Activated T-helper 2 cell treated with anti-CD3 and anti-CD28 coated beads, Interferon-gamma antibody, Interleukin-2, Interleukin-4, amounts not matched to agents 10 μg/mL and 5 μg/mL and 100 μg/mL, durations not matched to agents 14 hours and 24 hours and 36 hours (primary cell): ENCODE measurements around the gene KRTAP9-1. TPM values are rescaled to one million over a fixed set of nuclear protein-coding genes. Genes with fewer than 3 reads are reported as not detected.

Source experiments
- DNase-seq: peaks from one replicate; pipeline ENCODE4 v3.0.0; 2021; ENCODE audit warnings: low spot score
- H3K27ac Mint-ChIP-seq: one replicate; pipeline ENCODE4 v1.8.0; 2021; ENCODE audit warnings: mixed read lengths
- H3K27me3 Mint-ChIP-seq: one replicate; pipeline ENCODE4 v1.8.0; 2021; ENCODE audit warnings: low read depth, mixed read lengths
- H3K36me3 Mint-ChIP-seq: one replicate; pipeline ENCODE4 v1.8.0; 2021; ENCODE audit warnings: low read depth, mixed read lengths
- H3K4me1 Mint-ChIP-seq: one replicate; pipeline ENCODE4 v1.8.0; 2021; ENCODE audit warnings: low read depth, mixed read lengths
- H3K4me3 Mint-ChIP-seq: one replicate; pipeline ENCODE4 v1.8.0; 2021; ENCODE audit warnings: low read depth, mild to moderate bottlenecking, moderate library complexity, mixed read lengths
- H3K9me3 Mint-ChIP-seq: one replicate; pipeline ENCODE4 v1.8.0; 2021; ENCODE audit warnings: mixed read lengths
- intact Hi-C: fragments of 100-400 bp; cut with micrococcal nuclease; formaldehyde crosslinking; loops from one replicate; pipeline ENCODE4 v1.15.1; 2023
- total RNA-seq: library from RNA; stranded (reverse); gene quantifications from 2 replicates; pipeline ENCODE4 v1.2.3, GENCODE V29; 2022

KRTAP9-1 gene
- total RNA-seq, 1 donor from 2014 or later: not detected

DNA sequence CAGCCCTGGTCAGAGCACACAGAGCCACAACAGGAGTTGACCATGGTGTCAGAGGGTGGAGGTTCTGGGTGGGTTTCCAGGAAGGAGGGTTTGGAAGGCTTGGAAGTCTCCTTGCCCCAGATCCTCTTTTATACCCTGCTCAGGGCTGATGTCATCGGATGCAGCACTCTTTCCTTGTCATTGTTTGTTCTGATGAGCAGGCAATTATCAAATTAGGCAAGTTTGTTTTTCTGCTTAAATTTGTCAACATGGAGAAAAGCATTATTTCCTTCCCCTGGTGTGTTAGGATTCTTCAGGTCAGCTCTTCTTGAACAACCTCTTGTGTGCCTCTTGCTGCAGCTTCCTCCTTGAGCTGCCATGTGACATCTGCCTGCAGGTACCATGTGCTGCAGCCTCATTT is 29.0 kb upstream of the KRTAP9-1 start, which contains the start of gene KRTAP4-4:
TSS of gene KRTAP4-4 (minus strand) at position 101 of the 400 bp plus-strand sequence. CDS start at position 44, 57 bp downstream.
- no peak for DNase-seq
- Mint-ChIP-seq H3K36me3 (no peaks in the 10 kb centered on the region), H3K4me3 (no peak within 1 kb of the TSS), H3K9me3 (no peaks in the 10 kb centered on the region), H3K27me3 (peaks cover 13% of the 10 kb centered on the region), H3K27ac (no peak within 1 kb of the TSS), H3K4me1 (no peaks in the 10 kb centered on the region)
- intact Hi-C loops: no loop called here

DNA sequence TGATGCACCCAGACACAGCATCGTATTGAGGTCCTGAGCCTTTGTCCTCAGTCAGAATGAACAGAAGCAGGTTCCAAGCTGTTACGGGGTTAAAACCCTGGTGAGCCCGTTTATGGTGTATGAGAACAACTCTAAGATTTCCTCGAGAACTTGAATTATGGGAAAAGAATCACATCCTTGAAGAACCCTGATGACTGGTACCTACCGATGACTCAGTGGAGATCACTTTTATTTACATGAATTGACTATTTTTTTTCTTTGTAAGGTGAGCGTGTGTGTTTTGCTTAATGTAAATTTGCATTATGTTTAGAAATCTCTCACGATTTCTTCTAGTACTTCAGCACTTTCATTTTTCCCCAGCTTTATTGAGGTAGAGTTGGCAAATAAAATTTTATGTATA is 25.9 kb upstream of the KRTAP9-1 start:
- no peaks in the 10 kb centered on the region for H3K9me3 Mint-ChIP-seq
- intact Hi-C loops: no loop called here
- H3K27me3 Mint-ChIP-seq: peaks cover 8% of the 10 kb centered on the region
- no peaks in the 10 kb centered on the region for H3K36me3 Mint-ChIP-seq
- H3K4me1 Mint-ChIP-seq: no peaks in the 10 kb centered on the region
- DNase-seq: no peak
- no peak overlapping the region for H3K4me3 Mint-ChIP-seq
- no peak overlapping the region for H3K27ac Mint-ChIP-seq

DNA sequence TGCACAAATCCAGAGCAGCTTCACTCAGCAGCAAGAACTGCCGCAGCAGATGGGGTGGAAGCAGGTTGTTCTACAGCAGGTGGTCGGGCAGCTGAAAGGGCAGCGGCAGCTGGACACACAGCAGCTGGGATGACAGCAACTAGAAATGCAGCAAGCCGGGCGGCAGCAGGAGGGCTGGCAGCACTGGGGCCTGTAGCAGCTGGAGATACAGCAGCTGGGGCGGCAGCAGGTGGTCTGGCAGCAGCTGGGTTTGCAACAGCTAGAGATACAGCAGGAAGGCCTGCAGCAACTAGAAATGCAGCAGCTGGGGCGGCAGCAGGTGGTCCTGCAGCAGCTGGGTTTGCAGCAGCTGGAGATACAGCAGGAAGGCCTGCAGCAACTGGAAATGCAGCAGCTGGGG is 22.1 kb upstream of the KRTAP9-1 start:
- Mint-ChIP-seq H3K36me3 (no peaks in the 10 kb centered on the region), H3K4me1 (no peaks in the 10 kb centered on the region), H3K27ac (no peak overlapping the region), H3K4me3 (no peak overlapping the region), H3K9me3 (no peaks in the 10 kb centered on the region), H3K27me3 (peaks cover 12% of the 10 kb centered on the region)
- intact Hi-C loops: no loop called here
- DNase-seq: no peak

DNA sequence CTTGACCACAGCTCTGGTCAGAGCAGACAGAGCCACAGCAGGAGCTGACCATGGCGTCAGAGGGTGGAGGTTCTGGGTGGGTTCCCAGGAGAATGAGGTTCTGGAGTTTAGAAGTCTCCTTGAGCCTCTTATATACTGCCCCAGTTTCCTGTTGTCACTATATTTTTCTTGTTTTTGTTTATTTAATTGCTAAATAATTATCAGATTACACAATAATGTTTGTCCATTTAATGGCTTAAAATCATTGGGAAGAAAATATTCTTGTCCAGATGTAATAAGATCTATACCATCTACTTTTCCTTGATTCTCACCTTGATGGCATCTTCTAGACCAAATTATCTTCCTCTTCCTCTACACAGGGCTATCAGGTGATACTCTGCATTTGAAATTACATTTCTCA is 21.6 kb upstream of the KRTAP9-1 start, which contains the start of gene KRTAP4-3:
TSS of gene KRTAP4-3 (minus strand) at position 101 of the 400 bp plus-strand sequence. CDS start at position 52, 49 bp downstream.
- no peak for DNase-seq
- H3K27me3 Mint-ChIP-seq: peaks cover 10% of the 10 kb centered on the region
- no peaks in the 10 kb centered on the region for H3K36me3 Mint-ChIP-seq
- no peaks in the 10 kb centered on the region for H3K9me3 Mint-ChIP-seq
- no peak within 1 kb of the TSS for H3K4me3 Mint-ChIP-seq
- H3K4me1 Mint-ChIP-seq: no peaks in the 10 kb centered on the region
- H3K27ac Mint-ChIP-seq: no peak within 1 kb of the TSS
- intact Hi-C loops: no loop called here

DNA sequence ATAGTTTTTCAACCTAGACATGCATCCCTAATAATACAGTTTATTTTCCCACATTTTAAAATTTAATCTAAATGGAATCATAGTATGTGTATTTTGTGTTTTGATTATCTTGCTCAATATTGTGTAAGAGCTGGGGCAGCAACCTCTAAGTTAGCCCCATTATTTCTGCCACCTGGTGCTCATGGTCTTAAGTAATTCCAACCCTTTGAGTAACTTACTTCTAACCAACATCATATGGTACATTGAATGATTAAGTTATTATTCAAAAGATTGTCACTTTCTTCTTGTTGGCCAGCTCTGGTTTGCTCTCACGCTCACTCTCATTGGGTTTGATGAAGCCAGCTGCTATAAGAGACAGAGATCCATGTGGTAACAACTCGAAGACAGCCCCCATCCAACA is 17.8 kb upstream of the KRTAP9-1 start:
- DNase-seq: no peak
- H3K9me3 Mint-ChIP-seq: no peaks in the 10 kb centered on the region
- no peaks in the 10 kb centered on the region for H3K36me3 Mint-ChIP-seq
- H3K27ac Mint-ChIP-seq: no peak overlapping the region
- no peaks in the 10 kb centered on the region for H3K4me1 Mint-ChIP-seq
- H3K4me3 Mint-ChIP-seq: no peak overlapping the region
- H3K27me3 Mint-ChIP-seq: peaks cover 10% of the 10 kb centered on the region
- intact Hi-C loops: no loop called here

DNA sequence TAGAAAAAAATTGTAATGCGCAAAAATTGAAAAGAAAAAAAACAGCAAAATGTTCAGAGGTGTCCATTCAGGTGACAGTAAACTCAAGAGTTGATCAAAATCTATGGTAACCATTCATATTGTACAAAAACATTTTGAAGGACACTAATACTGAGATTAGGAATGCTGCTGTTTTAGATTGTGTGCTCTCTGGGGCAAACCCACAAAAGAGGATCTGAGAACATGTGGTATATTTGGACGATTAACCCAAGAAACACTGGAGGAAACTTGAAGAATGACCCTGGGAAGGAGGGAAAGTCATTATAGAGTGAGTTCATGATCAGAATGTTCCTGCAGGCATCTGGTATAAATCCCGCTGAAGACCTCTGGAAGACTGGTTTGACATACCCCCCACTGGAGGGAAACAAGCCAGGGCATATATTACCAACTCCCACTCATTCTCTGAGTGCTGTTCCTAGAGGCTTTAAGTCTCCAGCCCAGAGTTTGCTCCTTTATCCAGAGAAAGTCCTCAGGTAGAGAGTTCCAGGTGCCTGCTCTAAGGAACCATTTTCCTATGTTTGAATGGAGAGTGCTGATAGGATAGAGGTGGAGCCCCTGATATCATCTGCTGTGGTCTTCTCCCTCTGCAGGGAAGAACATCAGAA is 12.8 kb upstream of the KRTAP9-1 start:
- DNase-seq: no peak
- intact Hi-C loops: no loop called here
- no peaks in the 10 kb centered on the region for H3K9me3 Mint-ChIP-seq
- no peaks in the 10 kb centered on the region for H3K4me1 Mint-ChIP-seq
- peaks cover 5% of the 10 kb centered on the region for H3K27me3 Mint-ChIP-seq
- no peak overlapping the region for H3K27ac Mint-ChIP-seq
- H3K4me3 Mint-ChIP-seq: no peak overlapping the region
- H3K36me3 Mint-ChIP-seq: no peaks in the 10 kb centered on the region

DNA sequence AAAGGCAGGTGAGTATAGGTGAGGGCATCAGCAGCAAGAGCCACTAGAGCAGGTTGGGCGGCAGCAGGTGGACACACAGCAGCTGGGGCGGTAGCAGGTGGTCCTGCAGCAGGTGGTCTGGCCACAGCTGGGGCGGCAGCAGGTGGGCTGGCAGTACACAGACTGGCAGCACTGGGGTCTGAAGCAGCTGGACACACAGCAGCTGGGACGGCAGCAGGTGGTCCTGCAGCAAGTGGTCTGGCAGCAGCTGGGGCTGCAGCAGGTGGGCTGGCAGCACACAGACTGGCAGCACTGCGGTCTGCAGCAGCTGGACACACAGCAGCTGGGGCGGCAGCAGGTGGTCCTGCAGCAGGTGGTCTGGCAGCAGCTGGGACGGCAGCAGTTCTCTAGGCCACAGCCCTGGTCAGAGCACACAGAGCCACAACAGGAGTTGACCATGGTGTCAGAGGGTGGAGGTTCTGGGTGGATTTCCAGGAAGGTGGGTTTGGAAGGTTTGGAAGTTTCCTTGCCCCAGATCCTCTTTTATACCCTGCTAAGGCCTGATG is 11.9 kb upstream of the KRTAP9-1 start, which contains the start of gene KRTAP4-2:
TSS of gene KRTAP4-2 (minus strand) at position 495 of the 545 bp plus-strand sequence. CDS start at position 438, 57 bp downstream.
- Mint-ChIP-seq H3K4me3 (no peak within 1 kb of the TSS), H3K27me3 (peaks cover 3% of the 10 kb centered on the region), H3K36me3 (no peaks in the 10 kb centered on the region), H3K9me3 (no peaks in the 10 kb centered on the region), H3K4me1 (no peaks in the 10 kb centered on the region), H3K27ac (no peak within 1 kb of the TSS)
- no peak for DNase-seq
- intact Hi-C loops: no loop called here

DNA sequence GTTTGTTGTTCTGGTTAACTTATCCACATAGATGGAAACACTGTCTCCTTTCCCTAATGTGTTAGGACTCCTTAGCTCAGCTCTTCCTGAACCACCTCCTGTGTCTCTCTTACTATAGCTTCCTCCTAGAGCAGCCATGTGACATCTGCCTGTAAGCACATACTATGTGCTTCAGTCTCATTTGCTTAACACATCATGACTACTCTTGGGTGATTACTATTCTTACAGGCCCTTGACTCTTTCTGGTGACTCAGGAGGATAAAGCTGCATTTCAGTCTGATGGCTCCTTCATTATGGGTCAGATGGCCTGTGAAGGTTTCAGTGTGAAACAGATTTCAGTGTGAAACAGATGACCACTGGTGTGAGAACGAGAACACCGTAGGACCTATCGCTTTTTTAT is 11.3 kb upstream of the KRTAP9-1 start:
- Mint-ChIP-seq H3K27ac (no peak overlapping the region), H3K4me3 (no peak overlapping the region), H3K4me1 (no peaks in the 10 kb centered on the region), H3K36me3 (no peaks in the 10 kb centered on the region), H3K9me3 (no peaks in the 10 kb centered on the region), H3K27me3 (peaks cover 3% of the 10 kb centered on the region)
- intact Hi-C loops: no loop called here
- DNase-seq: no peak

DNA sequence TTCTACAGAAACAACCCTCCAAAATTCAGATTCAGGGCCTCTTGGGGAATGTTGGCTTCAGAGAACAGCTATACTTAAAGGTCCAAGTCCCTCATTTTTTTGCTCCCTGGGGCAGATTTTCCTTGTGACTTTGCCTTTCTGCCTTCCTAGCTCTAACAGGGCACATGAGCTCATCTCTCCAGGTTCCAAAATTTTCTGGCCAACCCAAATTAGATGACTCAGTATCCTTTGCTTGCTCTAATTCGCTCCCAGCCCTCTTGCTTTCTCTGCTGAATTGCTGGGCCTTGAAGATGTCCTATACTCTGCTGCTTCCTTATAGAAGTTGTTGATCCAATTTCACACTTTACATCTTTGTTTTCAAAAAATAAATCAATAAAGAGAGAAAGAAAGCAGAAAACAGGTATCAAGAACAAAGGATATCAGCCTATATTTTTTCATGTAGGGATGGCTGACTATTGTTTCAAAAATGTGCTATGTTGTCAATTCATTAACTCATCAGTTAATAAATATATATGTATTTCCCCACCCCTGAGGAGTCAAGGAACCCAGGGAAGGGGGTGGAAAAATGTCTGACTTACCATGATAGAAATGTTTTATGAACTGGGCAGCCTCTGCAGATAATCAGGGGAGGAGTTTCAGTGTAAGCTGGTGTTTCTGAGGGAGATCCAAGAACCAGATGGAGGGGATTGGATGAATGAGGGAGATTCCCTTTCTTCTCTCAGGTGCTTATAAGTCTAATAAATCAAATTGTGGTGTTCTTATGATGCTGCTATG is 10.7 kb upstream of the KRTAP9-1 start:
- no peaks in the 10 kb centered on the region for H3K9me3 Mint-ChIP-seq
- no peak overlapping the region for H3K4me3 Mint-ChIP-seq
- H3K27me3 Mint-ChIP-seq: peaks cover 6% of the 10 kb centered on the region
- intact Hi-C loops: no loop called here
- H3K27ac Mint-ChIP-seq: no peak overlapping the region
- DNase-seq: no peak
- H3K4me1 Mint-ChIP-seq: no peaks in the 10 kb centered on the region
- no peaks in the 10 kb centered on the region for H3K36me3 Mint-ChIP-seq

DNA sequence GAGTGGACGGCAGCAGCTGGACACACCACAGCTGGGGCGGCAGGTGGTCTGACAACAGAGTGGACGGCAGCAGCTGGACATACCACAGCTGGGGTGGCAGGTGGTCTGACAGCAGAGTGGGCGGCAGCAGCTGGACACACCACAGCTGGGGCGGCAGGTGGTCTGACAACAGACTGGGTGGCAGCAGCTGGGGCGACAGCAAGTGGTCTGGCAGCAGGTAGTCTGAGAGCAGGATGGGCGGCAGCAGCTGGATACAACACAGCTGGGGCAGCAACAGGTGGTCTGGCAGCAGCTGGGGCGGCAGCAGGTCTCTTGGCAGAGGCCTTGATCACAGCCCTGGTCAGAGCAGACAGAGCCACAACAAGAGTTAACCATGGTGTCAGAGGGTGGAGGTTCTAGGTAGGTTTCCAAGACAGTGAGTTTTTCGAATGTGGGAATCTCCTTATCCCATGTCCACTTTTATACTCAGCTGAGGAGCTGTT is 5.2 kb upstream of the KRTAP9-1 start, which contains the start of gene KRTAP4-1:
TSS of gene KRTAP4-1 (minus strand) at position 432 of the 482 bp plus-strand sequence. CDS start at position 375, 57 bp downstream.
- Mint-ChIP-seq H3K36me3 (no peaks in the 10 kb centered on the region), H3K4me1 (no peaks in the 10 kb centered on the region), H3K27me3 (peaks cover 6% of the 10 kb centered on the region), H3K4me3 (no peak within 1 kb of the TSS), H3K9me3 (no peaks in the 10 kb centered on the region), H3K27ac (no peak within 1 kb of the TSS)
- intact Hi-C loops: no loop called here
- DNase-seq: no peak

DNA sequence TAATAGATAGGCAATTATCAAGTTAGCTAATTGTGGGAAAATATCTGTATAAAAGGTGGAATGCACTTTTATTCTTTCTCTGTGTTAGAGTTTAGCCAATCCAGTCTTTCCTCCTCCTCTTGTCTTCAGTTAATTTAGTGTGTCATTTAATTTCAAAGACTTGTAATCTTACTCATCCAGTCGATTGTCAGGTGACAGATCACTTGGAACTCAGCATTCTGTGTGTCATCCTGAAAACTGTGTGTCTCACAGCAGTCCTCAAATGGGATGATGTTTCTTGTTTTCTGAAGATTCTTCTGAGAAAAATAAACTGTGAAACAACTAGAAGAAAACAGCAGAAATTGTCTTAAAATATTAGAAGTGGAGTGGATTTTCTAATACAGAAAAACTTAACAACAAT is 4.7 kb upstream of the KRTAP9-1 start:
- Mint-ChIP-seq H3K27me3 (peaks cover 6% of the 10 kb centered on the region), H3K4me1 (no peaks in the 10 kb centered on the region), H3K9me3 (no peaks in the 10 kb centered on the region), H3K27ac (no peak overlapping the region), H3K36me3 (no peaks in the 10 kb centered on the region), H3K4me3 (no peak overlapping the region)
- DNase-seq: no peak
- intact Hi-C loops: no loop called here

DNA sequence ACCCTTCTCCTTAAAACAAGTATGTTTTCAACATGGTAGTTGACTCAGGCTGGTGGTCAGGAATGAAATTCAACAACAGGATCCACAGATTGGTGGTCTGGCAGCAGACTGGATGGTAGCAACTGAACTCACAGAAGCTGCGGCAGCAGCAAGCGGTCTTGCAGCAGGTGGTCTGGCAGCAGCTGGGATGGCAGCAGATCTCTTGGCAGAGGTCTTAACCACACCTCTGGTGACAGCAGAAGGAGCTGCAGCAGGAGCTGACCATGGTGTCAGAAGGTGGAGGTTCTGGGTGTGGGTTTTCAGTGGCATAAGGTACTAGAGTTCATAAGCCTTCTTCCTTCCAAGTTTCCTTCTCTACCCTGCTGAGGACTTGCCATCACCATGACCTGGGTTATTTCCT is 2.8 kb upstream of the KRTAP9-1 start:
- no peaks in the 10 kb centered on the region for H3K9me3 Mint-ChIP-seq
- H3K4me1 Mint-ChIP-seq: no peaks in the 10 kb centered on the region
- intact Hi-C loops: no loop called here
- no peak overlapping the region for H3K4me3 Mint-ChIP-seq
- peaks cover 6% of the 10 kb centered on the region for H3K27me3 Mint-ChIP-seq
- DNase-seq: no peak
- no peak overlapping the region for H3K27ac Mint-ChIP-seq
- H3K36me3 Mint-ChIP-seq: no peaks in the 10 kb centered on the region

DNA sequence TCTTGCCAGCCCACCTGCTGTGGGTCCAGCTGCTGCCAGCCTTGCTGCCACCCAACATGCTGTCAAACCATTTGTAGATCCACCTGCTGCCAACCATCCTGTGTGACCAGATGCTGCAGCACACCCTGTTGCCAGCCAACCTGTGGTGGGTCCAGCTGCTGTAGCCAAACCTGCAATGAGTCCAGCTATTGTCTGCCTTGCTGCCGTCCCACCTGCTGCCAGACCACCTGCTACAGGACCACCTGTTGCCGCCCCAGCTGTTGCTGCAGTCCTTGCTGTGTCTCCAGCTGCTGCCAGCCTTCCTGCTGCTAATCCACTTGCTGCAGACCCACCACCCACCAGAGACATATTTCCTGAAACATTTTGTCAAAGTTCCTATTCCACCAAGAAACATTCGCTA is 641 bp downstream of the KRTAP9-1 start:
- Mint-ChIP-seq H3K4me1 (no peaks in the 10 kb centered on the region), H3K4me3 (no peak overlapping the region), H3K27ac (no peak overlapping the region), H3K9me3 (no peaks in the 10 kb centered on the region), H3K36me3 (no peaks in the 10 kb centered on the region), H3K27me3 (peaks cover 3% of the 10 kb centered on the region)
- intact Hi-C loops: no loop called here
- DNase-seq: no peak
